ENCODE results near the gene TBRG1. TPM values are rescaled to one million over a fixed set of nuclear protein-coding genes. Genes with fewer than 3 reads are reported as not detected.

TBRG1 gene
- total and polyA plus RNA-seq, 2 experiments from 2014 or later = 24.8 to 56.6 TPM

DNA sequence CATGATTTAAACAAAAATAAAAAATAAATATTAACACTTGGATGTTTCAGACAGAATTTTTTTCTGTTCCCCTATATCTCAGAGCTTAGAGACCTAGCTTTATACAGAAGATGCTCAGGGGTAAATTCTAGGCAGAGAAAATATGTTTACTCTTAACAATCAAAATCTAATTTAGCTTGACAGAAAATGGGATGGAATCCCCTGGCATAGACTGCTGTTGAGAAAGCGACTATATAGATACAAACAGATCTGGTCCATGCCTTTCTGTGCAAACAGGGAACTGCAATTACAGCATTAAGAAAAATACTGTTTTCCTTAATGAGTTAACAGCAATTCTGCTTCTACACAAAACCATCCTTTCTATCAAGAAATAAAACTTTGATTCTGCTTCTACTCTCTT lies 36.3 kb downstream of the TBRG1 start (continued):
- TF ChIP-seq, protein P1, sequence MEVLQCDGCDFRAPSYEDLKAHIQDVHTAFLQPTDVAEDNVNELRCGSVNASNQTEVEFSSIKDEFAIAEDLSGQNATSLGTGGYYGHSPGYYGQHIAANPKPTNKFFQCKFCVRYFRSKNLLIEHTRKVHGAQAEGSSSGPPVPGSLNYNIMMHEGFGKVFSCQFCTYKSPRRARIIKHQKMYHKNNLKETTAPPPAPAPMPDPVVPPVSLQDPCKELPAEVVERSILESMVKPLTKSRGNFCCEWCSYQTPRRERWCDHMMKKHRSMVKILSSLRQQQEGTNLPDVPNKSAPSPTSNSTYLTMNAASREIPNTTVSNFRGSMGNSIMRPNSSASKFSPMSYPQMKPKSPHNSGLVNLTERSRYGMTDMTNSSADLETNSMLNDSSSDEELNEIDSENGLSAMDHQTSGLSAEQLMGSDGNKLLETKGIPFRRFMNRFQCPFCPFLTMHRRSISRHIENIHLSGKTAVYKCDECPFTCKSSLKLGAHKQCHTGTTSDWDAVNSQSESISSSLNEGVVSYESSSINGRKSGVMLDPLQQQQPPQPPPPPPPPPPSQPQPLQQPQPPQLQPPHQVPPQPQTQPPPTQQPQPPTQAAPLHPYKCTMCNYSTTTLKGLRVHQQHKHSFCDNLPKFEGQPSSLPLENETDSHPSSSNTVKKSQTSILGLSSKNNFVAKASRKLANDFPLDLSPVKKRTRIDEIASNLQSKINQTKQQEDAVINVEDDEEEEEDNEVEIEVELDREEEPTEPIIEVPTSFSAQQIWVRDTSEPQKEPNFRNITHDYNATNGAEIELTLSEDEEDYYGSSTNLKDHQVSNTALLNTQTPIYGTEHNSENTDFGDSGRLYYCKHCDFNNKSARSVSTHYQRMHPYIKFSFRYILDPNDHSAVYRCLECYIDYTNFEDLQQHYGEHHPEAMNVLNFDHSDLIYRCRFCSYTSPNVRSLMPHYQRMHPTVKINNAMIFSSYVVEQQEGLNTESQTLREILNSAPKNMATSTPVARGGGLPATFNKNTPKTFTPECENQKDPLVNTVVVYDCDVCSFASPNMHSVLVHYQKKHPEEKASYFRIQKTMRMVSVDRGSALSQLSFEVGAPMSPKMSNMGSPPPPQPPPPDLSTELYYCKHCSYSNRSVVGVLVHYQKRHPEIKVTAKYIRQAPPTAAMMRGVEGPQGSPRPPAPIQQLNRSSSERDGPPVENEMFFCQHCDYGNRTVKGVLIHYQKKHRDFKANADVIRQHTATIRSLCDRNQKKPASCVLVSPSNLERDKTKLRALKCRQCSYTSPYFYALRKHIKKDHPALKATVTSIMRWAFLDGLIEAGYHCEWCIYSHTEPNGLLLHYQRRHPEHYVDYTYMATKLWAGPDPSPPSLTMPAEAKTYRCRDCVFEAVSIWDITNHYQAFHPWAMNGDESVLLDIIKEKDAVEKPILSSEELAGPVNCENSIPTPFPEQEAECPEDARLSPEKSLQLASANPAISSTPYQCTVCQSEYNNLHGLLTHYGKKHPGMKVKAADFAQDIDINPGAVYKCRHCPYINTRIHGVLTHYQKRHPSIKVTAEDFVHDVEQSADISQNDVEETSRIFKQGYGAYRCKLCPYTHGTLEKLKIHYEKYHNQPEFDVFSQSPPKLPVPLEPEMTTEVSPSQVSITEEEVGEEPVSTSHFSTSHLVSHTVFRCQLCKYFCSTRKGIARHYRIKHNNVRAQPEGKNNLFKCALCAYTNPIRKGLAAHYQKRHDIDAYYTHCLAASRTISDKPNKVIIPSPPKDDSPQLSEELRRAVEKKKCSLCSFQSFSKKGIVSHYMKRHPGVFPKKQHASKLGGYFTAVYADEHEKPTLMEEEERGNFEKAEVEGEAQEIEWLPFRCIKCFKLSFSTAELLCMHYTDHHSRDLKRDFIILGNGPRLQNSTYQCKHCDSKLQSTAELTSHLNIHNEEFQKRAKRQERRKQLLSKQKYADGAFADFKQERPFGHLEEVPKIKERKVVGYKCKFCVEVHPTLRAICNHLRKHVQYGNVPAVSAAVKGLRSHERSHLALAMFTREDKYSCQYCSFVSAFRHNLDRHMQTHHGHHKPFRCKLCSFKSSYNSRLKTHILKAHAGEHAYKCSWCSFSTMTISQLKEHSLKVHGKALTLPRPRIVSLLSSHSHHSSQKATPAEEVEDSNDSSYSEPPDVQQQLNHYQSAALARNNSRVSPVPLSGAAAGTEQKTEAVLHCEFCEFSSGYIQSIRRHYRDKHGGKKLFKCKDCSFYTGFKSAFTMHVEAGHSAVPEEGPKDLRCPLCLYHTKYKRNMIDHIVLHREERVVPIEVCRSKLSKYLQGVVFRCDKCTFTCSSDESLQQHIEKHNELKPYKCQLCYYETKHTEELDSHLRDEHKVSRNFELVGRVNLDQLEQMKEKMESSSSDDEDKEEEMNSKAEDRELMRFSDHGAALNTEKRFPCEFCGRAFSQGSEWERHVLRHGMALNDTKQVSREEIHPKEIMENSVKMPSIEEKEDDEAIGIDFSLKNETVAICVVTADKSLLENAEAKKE (CRISPR knock-in tag; IDR thresholded peaks at IDR 0.05) = no peak
- TF ChIP-seq EZH2phosphoT487 (IDR thresholded peaks at IDR 0.05; ENCODE audit: unreplicated experiment) (no peak), ZNF331 (CRISPR knock-in tag; IDR thresholded peaks at IDR 0.05; ENCODE audit: low read depth) (no peak), STAT1 (IDR thresholded peaks at IDR 0.05; ENCODE audit: unreplicated experiment) (no peak)

DNA sequence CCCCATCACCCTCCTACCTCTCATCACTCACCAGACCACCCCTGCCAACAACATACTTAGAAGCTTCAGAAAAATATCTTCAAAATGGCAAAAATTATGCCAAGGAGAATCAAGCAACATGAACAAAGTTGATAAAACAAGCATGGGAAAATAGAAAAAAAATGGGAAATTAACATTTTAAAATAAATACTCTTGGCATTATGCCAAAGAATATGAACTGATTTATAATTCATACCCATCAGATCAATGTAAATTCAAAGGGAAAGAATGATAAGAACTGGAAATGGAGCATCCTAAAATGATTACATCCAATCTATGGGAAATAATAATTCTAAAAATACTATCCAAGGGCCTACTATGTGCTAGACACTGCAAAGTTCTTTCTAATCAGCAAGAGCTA lies 38.9 kb downstream of the TBRG1 start:
- DNase-seq (ENCODE audit: low spot score) = no peak
- Mint-ChIP-seq H3K4me1 (peaks cover 21% of the 10 kb centered on the region), H3K27me3 (ENCODE audit: insufficient read depth, low read depth, poor library complexity) (peaks cover 6% of the 10 kb centered on the region), H3K36me3 (ENCODE audit: low read depth) (no peaks in the 10 kb centered on the region; the same call in 2 of the 3 replicates), H3K27ac (no peak overlapping the region), H3K9me3 (no peaks in the 10 kb centered on the region), H3K4me3 (no peak overlapping the region)
- Histone ChIP-seq H3K27ac (ENCODE audit: low read depth) (no peak overlapping the region), H3K4me2 (no peak overlapping the region), H3K27me3 (ENCODE audit: insufficient read depth) (no peaks in the 10 kb centered on the region), H3K9me2 (ENCODE audit: insufficient read depth) (no peaks in the 10 kb centered on the region), H4K20me1 (replicated peaks; ENCODE audit: insufficient read depth) (no peaks in the 10 kb centered on the region), H3K36me3 (ENCODE audit: insufficient read depth) (no peaks in the 10 kb centered on the region), H3K79me2 (replicated peaks; ENCODE audit: insufficient read depth) (no peaks in the 10 kb centered on the region), H3K4me1 (ENCODE audit: insufficient read depth) (peaks cover 16% of the 10 kb centered on the region), H2AFZ (no peak overlapping the region), H3K4me3 (no peak overlapping the region), H3F3A (replicated peaks; ENCODE audit: low read depth) (no peaks in the 10 kb centered on the region)
- ATAC-seq = no peak
- TF ChIP-seq, protein P2, sequence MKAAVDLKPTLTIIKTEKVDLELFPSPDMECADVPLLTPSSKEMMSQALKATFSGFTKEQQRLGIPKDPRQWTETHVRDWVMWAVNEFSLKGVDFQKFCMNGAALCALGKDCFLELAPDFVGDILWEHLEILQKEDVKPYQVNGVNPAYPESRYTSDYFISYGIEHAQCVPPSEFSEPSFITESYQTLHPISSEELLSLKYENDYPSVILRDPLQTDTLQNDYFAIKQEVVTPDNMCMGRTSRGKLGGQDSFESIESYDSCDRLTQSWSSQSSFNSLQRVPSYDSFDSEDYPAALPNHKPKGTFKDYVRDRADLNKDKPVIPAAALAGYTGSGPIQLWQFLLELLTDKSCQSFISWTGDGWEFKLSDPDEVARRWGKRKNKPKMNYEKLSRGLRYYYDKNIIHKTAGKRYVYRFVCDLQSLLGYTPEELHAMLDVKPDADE (IDR thresholded peaks at IDR 0.05) = no peak
- no peak for TF ChIP-seq ZNF331 (CRISPR knock-in tag; IDR thresholded peaks at IDR 0.05; ENCODE audit: low read depth)
- TF ChIP-seq, protein P1 (CRISPR knock-in tag; IDR thresholded peaks at IDR 0.05) = no peak
- no peak for TF ChIP-seq POLR2AphosphoS5 (IDR thresholded peaks at IDR 0.05; ENCODE audit: low read depth)
- TF ChIP-seq, protein P3, sequence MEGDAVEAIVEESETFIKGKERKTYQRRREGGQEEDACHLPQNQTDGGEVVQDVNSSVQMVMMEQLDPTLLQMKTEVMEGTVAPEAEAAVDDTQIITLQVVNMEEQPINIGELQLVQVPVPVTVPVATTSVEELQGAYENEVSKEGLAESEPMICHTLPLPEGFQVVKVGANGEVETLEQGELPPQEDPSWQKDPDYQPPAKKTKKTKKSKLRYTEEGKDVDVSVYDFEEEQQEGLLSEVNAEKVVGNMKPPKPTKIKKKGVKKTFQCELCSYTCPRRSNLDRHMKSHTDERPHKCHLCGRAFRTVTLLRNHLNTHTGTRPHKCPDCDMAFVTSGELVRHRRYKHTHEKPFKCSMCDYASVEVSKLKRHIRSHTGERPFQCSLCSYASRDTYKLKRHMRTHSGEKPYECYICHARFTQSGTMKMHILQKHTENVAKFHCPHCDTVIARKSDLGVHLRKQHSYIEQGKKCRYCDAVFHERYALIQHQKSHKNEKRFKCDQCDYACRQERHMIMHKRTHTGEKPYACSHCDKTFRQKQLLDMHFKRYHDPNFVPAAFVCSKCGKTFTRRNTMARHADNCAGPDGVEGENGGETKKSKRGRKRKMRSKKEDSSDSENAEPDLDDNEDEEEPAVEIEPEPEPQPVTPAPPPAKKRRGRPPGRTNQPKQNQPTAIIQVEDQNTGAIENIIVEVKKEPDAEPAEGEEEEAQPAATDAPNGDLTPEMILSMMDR (conservative IDR thresholded peaks at IDR 0.05; ENCODE audit: low read depth in 2 of 2) = no peak

All from GM23338 (cell line).